ENCODE data around the gene IFI27L1. TPM values are rescaled to one million over a fixed set of nuclear protein-coding genes. Genes with fewer than 3 reads are reported as not detected.

Gene IFI27L1
- total RNA-seq, 4 donors from 2014 or later: 3.4 to 9.3 (median 7.4) TPM

GRCh38 chr14:94113908-94114588 is 32.9 kb downstream of the IFI27L1 start:
- no peak for ATAC-seq
- Histone ChIP-seq H3K9me3 (peaks cover 0 to 1% (median 0%) of the 10 kb centered on the region in 3 donors), H3K36me3 (no peaks in the 10 kb centered on the region), H3K4me3 (peak overlapping the region in 1 of 2 donors; percentile 49), H3K27ac (peak overlapping the region in 3 of 4 donors; percentile 78 to 84 (median 80)), H3K4me1 (peaks cover 0 to 32% (median 17%) of the 10 kb centered on the region in 3 donors), H3K27me3 (peaks cover 5% of the 10 kb centered on the region)
- TF ChIP-seq POLR2AphosphoS5 (IDR thresholded peaks at IDR 0.05) (no peak), POLR2A (IDR thresholded peaks at IDR 0.05) (no peak), EP300 (IDR thresholded peaks at IDR 0.05) (no peak), CTCF (IDR thresholded peaks at IDR 0.05) (no peak)
- WGBS, 2 donors (ENCODE audit: low coverage in 1 of 2): 46 to 71% methylated on average over 2 to 4 of the region's 5 CpGs

- Histone ChIP-seq H3K27me3 (peaks cover 10% of the 10 kb centered on the region), H3K4me3 (no peak overlapping the region), H3K27ac (peak overlapping the region in 3 of 4 donors; percentile 78 to 84 (median 80)), H3K36me3 (no peaks in the 10 kb centered on the region), H3K9me3 (peaks cover 0 to 7% (median 0%) of the 10 kb centered on the region in 3 donors), H3K4me1 (peaks cover 0 to 32% (median 17%) of the 10 kb centered on the region in 3 donors)
- 40 to 80% methylated on average over 1 to 4 of the region's 5 CpGs for WGBS, 2 donors (ENCODE audit: low coverage in 1 of 2)
- no peak for ATAC-seq
- TF ChIP-seq EP300 (IDR thresholded peaks at IDR 0.05) (no peak), CTCF (IDR thresholded peaks at IDR 0.05) (no peak), POLR2A (IDR thresholded peaks at IDR 0.05) (no peak), POLR2AphosphoS5 (IDR thresholded peaks at IDR 0.05) (no peak)
Measured at GRCh38 chr14:94114589-94115057, 33.5 kb downstream of the IFI27L1 start.

DNA sequence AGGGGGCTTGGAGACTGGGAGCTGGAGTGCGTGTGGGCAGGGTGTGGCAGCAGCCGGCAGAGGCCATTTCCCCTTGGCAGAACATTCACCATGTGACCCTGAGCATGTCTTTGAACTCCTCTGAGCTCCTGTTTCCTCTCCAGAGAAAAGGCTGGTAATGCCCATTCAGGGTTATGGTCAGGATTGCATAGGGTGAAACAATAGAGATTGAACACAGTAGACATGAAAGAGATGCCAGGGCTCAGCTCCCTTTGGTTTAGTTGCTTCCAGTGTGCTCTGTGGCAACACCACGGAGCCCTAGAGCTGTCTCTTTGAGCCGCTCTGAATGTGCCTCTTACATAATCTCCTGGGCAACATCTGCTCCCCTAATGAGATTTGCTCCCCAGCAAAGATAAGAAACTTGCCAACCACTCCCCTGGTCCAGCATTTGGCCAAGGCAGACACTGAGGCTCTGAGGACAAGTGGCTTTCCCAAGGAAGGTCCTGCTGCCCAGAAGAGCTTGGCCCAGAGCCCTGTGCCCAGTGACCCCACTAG is 34.0 kb downstream of the IFI27L1 start:
- Histone ChIP-seq H3K36me3 (no peaks in the 10 kb centered on the region), H3K4me3 (no peak overlapping the region), H3K27me3 (peaks cover 11% of the 10 kb centered on the region), H3K27ac (peak overlapping the region in 3 of 4 donors; percentile 78 to 84 (median 80)), H3K4me1 (peaks cover 0 to 27% (median 14%) of the 10 kb centered on the region in 3 donors), H3K9me3 (peaks cover 0 to 12% (median 0%) of the 10 kb centered on the region in 3 donors)
- TF ChIP-seq POLR2AphosphoS5 (IDR thresholded peaks at IDR 0.05) (no peak), EP300 (IDR thresholded peaks at IDR 0.05) (no peak), CTCF (IDR thresholded peaks at IDR 0.05) (no peak), POLR2A (IDR thresholded peaks at IDR 0.05) (no peak)
- WGBS, 2 donors (ENCODE audit: low coverage in 1 of 2): 23% methylated on average over 4 of the region's 4 CpGs; no CpG with 5 or more reads in 1 of the 2 donors
- ATAC-seq: peak; percentile 54

DNA sequence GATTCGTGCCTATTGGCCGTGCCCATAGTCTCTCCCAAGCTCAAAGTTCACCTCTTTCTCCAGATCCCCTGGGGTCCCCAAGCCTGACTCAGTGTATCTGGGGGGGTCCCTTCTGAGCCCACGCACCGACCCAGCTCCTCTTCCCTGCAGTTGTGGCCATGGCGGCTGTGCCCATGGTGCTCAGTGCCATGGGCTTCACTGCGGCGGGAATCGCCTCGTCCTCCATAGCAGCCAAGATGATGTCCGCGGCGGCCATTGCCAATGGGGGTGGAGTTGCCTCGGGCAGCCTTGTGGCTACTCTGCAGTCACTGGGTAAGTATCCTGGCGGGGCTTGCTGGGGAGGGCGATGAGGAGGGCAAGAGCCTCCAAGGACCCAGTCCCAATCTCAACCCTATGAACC is 34.5 kb downstream of the IFI27L1 start:
- H3K4me3 ChIP-seq: no peak overlapping the region
- no peak for ATAC-seq
- peaks cover 0 to 23% (median 14%) of the 10 kb centered on the region in 3 donors for H3K4me1 ChIP-seq
- H3K27ac ChIP-seq: peak overlapping the region in 3 of 4 donors; percentile 78 to 84 (median 80)
- H3K9me3 ChIP-seq: peaks cover 0 to 16% (median 0%) of the 10 kb centered on the region in 3 donors
- TF ChIP-seq POLR2A (IDR thresholded peaks at IDR 0.05) (no peak), POLR2AphosphoS5 (IDR thresholded peaks at IDR 0.05) (no peak), CTCF (IDR thresholded peaks at IDR 0.05) (no peak), EP300 (IDR thresholded peaks at IDR 0.05) (no peak)
- 50 to 89% methylated on average over 2 to 3 of the region's 15 CpGs for WGBS, 2 donors (ENCODE audit: low coverage in 1 of 2)
- H3K27me3 ChIP-seq: peaks cover 11% of the 10 kb centered on the region
- H3K36me3 ChIP-seq: no peaks in the 10 kb centered on the region
